ENCODE data around the gene PTPN13.

GRCh38 chr4:86757468-86757867, 163.4 kb downstream of the PTPN13 start:
- TF ChIP-seq CTCF (IDR thresholded peaks at IDR 0.05; ENCODE audit: low read depth, low read length, missing input control) (no peak), MAX (IDR thresholded peaks at IDR 0.05) (no peak), GABPA (IDR thresholded peaks at IDR 0.05 in 1 of 2, conservative IDR thresholded peaks at IDR 0.05 in 1 of 2) (no peak), RAD21 (IDR thresholded peaks at IDR 0.05) (no peak)

All from liver (tissue), 3 donors.